HFF-Myc (cell line): Measurements from ENCODE around the gene SH3BP4.

Source experiments
- DNase-seq: peaks from one replicate; pipeline ENCODE4 v3.0.0-alpha.2; 2011; ENCODE audit warnings: low read depth; ENCODE audit errors: extremely low read depth
- H3K4me3 ChIP-seq: replicated peaks from 2 replicates; pipeline ENCODE4 v1.5.1; 2011; ENCODE audit warnings: low read depth, mild to moderate bottlenecking, control low read depth, low read length
- CTCF ChIP-seq: IDR thresholded peaks from 2 replicates; pipeline ENCODE4 v1.5.1; 2012; ENCODE audit warnings: mild to moderate bottlenecking, low read depth, low read length, control low read depth; ENCODE audit errors: missing control alignments

SH3BP4 gene

GRCh38 chr2:234988491-234988890 is 36.7 kb downstream of the SH3BP4 start:
- H3K4me3 ChIP-seq: no peak overlapping the region
- TF ChIP-seq CTCF: no peak
- DNase-seq: no peak

- TF ChIP-seq CTCF: no peak
- no peak overlapping the region for H3K4me3 ChIP-seq
- DNase-seq: no peak
These were observed 37.4 kb downstream of the SH3BP4 start for GRCh38 chr2:234989183-234989701.

GRCh38 chr2:234990300-234990699 is 38.5 kb downstream of the SH3BP4 start:
- DNase-seq: no peak
- no peak for TF ChIP-seq CTCF
- no peak overlapping the region for H3K4me3 ChIP-seq

GRCh38 chr2:234991290-234991689 is 39.5 kb downstream of the SH3BP4 start:
- no peak for DNase-seq
- no peak for TF ChIP-seq CTCF
- H3K4me3 ChIP-seq: no peak overlapping the region

- TF ChIP-seq CTCF: no peak
- DNase-seq: no peak
- H3K4me3 ChIP-seq: no peak overlapping the region
These were observed 40.0 kb downstream of the SH3BP4 start for GRCh38 chr2:234991793-234992192.

GRCh38 chr2:234992196-234992595 is 40.4 kb downstream of the SH3BP4 start:
- no peak for TF ChIP-seq CTCF
- no peak for DNase-seq

GRCh38 chr2:234992624-234993349 is 41.0 kb downstream of the SH3BP4 start:
- DNase-seq: no peak
- H3K4me3 ChIP-seq: no peak overlapping the region
- no peak for TF ChIP-seq CTCF

More at GRCh38 chr2:234992196-234992595, 40.4 kb downstream of the SH3BP4 start:
- H3K4me3 ChIP-seq: no peak overlapping the region
